GM18517 (cell line): ENCODE measurements around the gene LINC00237.

Experiments
- ATAC-seq: cut with Tn5 transposase; IDR thresholded peaks from one replicate; pipeline ENCODE4 v1.9.1; 2021; ENCODE audit warnings: mild to moderate bottlenecking, moderate library complexity; ENCODE audit not compliant: unreplicated experiment

LINC00237 gene

GRCh38 chr20:21049305-21049828 lies 56.8 kb downstream of the LINC00237 start:
- ATAC-seq = no peak

- ATAC-seq = no peak
Measured at GRCh38 chr20:21048841-21049273, 57.3 kb downstream of the LINC00237 start.

DNA sequence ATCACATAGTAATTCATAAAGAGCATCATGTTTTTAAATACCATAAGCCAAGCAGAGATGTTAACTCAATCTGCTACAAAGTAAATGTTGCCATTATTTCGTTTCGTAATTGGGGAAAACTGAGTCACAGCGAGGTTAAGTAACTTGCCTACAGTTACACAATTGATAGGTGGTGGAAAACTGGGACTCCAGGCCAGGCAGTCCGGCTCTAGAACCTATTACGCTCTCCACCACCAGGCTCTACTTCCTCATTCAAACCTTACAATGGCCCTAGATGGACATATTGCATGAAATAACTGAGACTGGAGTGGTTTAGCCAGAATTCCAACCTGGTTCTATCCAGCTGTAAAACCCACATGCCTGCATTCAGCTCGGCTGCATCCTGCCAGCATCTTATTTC lies 58.2 kb downstream of the LINC00237 start:
- ATAC-seq = no peak

DNA sequence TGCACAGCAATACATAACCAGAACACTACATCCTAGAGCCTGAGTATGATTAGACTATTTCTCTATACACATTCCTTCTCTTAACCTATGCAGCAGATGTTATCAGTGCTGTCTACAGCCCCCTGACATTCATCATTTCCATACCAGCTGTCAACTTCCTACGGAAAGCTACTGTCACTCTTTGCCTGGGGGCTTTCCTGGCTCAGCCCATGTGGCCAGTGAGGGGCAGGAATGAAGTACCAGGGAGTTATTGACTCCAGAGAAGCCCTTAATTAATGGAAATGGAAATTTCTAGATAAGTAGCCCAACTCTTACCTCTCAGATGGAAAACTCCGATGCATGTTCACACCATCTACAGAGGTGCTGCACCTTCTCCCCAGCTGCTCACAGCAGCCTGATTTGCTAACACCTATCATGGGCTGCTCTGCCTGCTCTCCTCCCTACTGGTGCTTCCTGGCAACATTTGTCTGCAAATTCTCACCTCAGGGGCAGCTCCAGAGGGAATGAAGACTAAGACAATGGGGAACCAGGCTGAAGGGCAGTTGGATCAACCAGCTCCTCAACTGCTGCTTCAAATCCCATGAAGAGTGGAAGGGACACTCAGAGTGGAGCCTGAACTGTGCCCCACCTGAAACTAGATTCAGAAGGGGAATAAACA lies 59.6 kb downstream of the LINC00237 start:
- no peak for ATAC-seq
